ENCODE measurements around the gene TRPM6. TPM values are rescaled to one million over a fixed set of nuclear protein-coding genes. Genes with fewer than 3 reads are reported as not detected.

Gene TRPM6
- total and polyA plus RNA-seq, 8 donors, result 0.14 to 0.59 (median 0.23) TPM

GRCh38 chr9:74729136-74729695 is 158.5 kb downstream of the TRPM6 start:
- ATAC-seq, result no peak
- Histone ChIP-seq H3K9me3 (no peaks in the 10 kb centered on the region), H3K27me3 (no peaks in the 10 kb centered on the region), H3K4me1 (no peaks in the 10 kb centered on the region), H3K4me3 (no peak overlapping the region), H3K36me3 (no peaks in the 10 kb centered on the region), H3K27ac (no peak overlapping the region)
- intact Hi-C loops (cut with DNase I), result no loop called here
- 50 to 52% methylated on average over 9 of the region's 9 CpGs for WGBS, 2 donors
- no peak for TF ChIP-seq CTCF (IDR thresholded peaks at IDR 0.05)
- no peak for DNase-seq
- no peak for FAIRE-seq

GRCh38 chr9:74728176-74728575 is 159.5 kb downstream of the TRPM6 start:
- Histone ChIP-seq H3K27me3 (no peaks in the 10 kb centered on the region), H3K27ac (no peak overlapping the region), H3K4me1 (no peaks in the 10 kb centered on the region), H3K9me3 (no peaks in the 10 kb centered on the region), H3K4me3 (no peak overlapping the region), H3K36me3 (no peaks in the 10 kb centered on the region)
- FAIRE-seq (no peak), DNase-seq (no peak), ATAC-seq (no peak)
- WGBS, 2 donors, result 60 to 63% methylated on average over 7 of the region's 7 CpGs
- intact Hi-C loops (cut with DNase I), result no loop called here
- no peak for TF ChIP-seq CTCF (IDR thresholded peaks at IDR 0.05)

- DNase-seq (no peak), ATAC-seq (no peak), FAIRE-seq (no peak)
- no peak overlapping the region for H3K4me3 ChIP-seq
- no peaks in the 10 kb centered on the region for H3K27me3 ChIP-seq
- no peak for TF ChIP-seq CTCF (IDR thresholded peaks at IDR 0.05)
- H3K27ac ChIP-seq, result no peak overlapping the region
- H3K9me3 ChIP-seq, result no peaks in the 10 kb centered on the region
- H3K4me1 ChIP-seq, result no peaks in the 10 kb centered on the region
- no peaks in the 10 kb centered on the region for H3K36me3 ChIP-seq
- intact Hi-C loops (cut with DNase I), result no loop called here
- 85 to 93% methylated on average over 3 of the region's 3 CpGs for WGBS, 2 donors
These were observed 161.1 kb downstream of the TRPM6 start for GRCh38 chr9:74726581-74726980.

- intact Hi-C loops (cut with DNase I), result no loop called here
- FAIRE-seq (no peak), ATAC-seq (no peak), DNase-seq (no peak)
- TF ChIP-seq CTCF (IDR thresholded peaks at IDR 0.05), result no peak
- no peaks in the 10 kb centered on the region for H3K36me3 ChIP-seq
- H3K4me1 ChIP-seq, result no peaks in the 10 kb centered on the region
- no peaks in the 10 kb centered on the region for H3K27me3 ChIP-seq
- no peaks in the 10 kb centered on the region for H3K9me3 ChIP-seq
- 49 to 50% methylated on average over 5 of the region's 5 CpGs for WGBS, 2 donors
- H3K4me3 ChIP-seq, result no peak overlapping the region
- H3K27ac ChIP-seq, result no peak overlapping the region
These were observed 163.4 kb downstream of the TRPM6 start for GRCh38 chr9:74724317-74724716.

GRCh38 chr9:74721696-74722660 is 165.7 kb downstream of the TRPM6 start:
- no peak overlapping the region for H3K4me3 ChIP-seq
- H3K36me3 ChIP-seq, result no peaks in the 10 kb centered on the region
- no peaks in the 10 kb centered on the region for H3K27me3 ChIP-seq
- H3K4me1 ChIP-seq, result no peaks in the 10 kb centered on the region
- no peaks in the 10 kb centered on the region for H3K9me3 ChIP-seq
- WGBS, 2 donors, result 47 to 49% methylated on average over 5 of the region's 5 CpGs
- FAIRE-seq, result no peak
- H3K27ac ChIP-seq, result no peak overlapping the region
- ATAC-seq, result no peak
- no peak for DNase-seq
- intact Hi-C loops (cut with DNase I), result no loop called here
- TF ChIP-seq CTCF (IDR thresholded peaks at IDR 0.05), result no peak
